Kidney glomerular epithelial cell (primary cell): ENCODE data around the gene TK2.
"Not testable (repeated sequence)": the region's sequence is repeated elsewhere in the genome, so short reads cannot be mapped to it uniquely, and the experiment has no call there.

Experiments used
- DNase-seq: peaks from one replicate; lab custom pipeline; 2025; lab: John Stamatoyannopoulos, UW

Gene TK2

DNA sequence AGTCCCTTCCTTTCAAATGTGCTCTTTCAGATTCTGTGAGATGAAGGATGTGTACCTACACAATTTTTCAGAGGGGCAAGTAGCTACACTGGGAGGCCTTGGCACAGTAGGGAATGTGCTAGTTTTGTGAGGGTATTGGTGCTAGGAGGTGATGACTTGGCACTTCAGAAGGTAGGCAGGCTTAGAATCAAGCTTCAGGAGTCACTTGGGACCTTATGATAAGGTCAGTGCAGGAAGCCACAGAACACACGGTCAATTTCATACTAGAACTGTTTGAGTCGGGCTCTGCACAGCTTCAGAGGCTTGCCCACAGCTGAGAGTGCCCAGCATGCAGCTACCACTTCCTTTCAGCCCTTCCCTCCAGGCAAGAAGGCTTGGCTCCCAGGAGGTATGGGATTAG, 22.4 kb upstream of the TK2 start:
- DNase-seq = no peak

DNA sequence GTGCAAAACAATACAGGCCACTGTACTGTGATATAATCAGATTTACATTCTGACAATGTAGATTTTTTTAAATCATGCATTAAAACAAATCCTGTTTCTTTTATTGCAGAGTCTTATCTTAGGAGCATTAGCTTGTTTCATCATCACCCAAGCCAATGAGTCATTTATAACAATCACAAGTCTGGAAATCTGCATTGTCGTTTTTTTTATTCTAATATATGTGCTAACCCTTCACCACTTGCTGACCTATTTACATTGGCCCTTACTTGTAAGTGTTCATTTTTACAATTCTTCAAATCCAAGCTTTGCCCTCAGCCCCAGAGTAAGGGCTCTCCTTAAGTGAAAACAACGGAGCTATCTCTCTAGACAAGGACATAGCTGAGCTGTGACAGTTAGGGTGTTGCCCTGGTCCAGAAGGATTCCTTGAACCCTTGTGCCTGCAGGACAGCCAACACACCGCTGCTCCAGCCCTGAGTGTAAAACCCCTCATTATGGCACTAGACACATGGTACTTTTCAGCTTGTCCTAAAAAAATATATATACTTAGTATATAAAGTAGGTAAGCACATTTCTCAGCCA, 20.0 kb upstream of the TK2 start:
- no peak for DNase-seq

DNA sequence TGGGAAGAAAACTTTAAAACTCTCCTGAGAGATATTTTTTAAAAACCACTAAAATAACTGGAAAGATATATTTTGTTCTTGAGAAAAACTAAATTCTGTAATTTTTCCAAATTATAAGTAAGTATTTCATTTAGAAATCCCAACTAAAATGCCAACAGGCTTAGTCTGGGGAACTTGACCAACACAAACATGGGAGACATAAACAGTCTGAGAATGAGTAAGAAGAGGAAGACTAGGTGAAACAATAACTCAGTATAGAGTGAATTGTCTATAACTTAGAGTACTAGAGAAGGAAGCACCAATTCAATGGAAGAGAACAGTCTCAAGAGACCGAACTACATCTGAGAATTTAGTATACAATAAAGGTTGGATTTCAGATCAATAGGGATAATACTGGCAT, 19.2 kb upstream of the TK2 start:
- peak; percentile 29 for DNase-seq

DNA sequence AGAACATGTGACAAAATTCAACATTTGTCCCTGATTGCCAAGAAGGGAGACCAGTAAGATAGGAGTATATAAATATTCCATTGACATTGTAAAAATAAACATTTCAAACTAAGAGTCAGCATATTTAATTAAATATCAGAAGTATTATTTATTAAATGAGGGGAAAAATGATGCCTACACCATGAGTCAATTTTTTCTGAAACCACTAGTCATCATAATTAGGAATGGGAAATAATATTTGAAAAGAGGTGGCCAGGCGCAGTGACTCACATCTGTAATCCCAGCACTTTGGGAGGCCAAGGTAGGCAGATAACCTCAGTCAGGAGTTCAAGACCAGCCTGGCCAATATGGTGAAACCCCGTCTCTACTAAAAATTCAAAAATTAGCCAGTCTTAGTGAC, 18.4 kb upstream of the TK2 start:
- no peak for DNase-seq

DNA sequence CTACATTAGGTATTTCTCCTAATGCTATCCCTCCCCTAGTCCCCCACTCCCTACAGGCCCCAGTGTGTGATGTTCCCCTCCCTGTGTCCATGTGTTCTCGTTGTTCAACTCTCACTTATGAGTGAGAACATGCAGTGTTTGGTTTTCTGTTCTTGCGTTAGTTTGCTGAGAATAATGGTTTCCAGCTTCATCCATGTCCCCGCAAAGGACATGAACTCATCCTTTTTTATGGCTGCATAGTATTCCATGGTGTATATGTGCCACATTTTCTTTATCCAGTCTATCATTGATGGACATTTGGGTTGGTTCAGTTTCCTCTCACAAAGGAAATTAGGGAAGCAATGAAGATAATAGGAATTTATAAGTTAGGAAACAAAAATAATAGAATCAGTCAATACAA, 17.3 kb upstream of the TK2 start:
- not testable (repeated sequence) for DNase-seq

DNA sequence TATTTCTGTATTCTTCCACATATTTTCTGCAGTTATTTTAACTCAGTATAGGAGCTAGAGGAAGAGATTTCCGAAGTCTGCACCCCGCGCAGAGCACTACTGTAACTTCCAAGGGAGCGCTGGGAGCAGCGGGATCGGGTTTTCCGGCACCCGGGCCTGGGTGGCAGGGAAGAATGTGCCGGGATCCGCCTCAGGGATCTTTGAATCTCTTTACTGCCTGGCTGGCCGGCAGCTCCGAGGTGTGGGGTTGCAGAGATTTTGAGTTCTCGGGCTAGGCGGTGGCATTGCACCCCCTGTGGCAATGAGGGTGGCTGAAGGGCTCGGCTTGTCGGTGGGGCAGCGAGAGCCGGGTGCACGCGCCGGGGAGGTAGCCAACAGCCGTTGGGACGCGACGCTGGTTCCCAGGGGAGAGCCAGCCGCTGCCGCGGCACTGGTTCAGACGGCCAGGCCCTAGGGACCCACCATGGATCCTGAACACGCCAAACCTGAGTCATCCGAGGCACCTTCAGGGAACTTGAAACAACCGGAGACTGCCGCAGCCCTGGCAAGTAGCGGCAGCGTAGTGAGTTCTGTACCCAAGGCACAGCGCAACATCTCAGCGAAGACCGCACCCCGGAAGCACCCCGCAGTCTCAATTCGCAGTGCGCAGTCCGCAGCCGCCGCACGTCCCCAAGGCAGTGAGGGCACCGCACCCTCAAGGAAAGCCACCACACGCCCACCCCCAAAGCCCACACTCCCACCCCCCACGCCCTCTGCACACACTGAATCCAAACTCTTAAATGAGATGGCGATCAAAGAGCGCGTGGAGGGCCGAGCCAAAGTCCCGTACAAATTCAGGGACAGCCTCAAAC, 16.4 kb upstream of the TK2 start, which contains the start of gene CMTM1:
TSS of gene CMTM1 (plus strand) at position 389 of the 851 bp plus-strand sequence. CDS start at position 464, 75 bp downstream.
- DNase-seq = no peak

DNA sequence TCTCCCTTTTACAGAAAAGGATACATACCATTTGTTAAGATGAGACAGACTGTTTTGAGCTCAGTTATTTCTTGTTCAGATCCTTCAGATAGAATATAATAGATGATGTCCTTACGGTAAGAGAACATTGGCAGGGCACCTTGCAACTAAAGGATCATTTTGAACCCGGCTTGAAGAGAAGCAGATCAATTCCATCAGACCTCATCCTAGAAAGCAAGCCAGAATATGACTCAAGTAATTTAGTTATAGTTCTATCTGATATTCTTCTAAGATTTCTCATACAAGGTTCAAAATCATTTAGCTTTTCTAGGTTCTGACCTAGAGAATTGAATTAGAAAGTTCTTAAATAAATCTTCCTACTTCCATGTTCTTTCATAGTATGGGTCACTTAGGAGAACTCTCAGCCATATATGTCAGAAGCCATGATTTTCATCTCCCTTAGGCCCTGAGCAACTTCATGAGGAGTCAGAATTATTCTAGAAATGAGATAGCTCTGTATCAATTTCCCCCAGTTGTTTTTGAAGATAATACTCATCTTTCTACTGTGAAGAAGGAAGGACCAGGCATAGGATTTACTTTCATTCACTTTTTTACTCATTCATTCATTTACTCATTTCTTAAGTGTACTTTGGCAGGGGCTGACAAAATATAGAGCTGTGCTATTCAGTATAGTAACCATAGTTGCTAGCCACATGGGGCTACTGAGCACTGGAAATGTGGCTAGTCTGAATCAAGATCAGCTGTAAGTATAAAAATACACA, 13.8 kb upstream of the TK2 start:
- no peak for DNase-seq

DNA sequence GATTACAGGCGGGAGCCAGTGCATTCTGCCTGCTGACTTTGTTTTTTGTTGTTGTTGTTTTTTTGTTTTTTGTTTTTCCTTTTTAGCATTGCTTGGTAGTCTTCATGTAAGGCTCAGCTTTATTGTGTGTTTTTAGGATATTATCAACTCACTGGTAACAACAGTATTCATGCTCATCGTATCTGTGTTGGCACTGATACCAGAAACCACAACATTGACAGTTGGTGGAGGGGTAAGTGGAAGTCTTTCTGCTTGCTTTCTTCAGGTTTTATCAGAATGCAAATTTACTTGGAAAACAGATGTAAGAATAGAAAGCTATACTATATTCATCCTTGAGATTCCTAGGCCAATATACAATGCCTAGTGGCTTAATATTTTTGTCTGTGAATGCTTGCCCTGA, 13.1 kb upstream of the TK2 start:
- no peak for DNase-seq

DNA sequence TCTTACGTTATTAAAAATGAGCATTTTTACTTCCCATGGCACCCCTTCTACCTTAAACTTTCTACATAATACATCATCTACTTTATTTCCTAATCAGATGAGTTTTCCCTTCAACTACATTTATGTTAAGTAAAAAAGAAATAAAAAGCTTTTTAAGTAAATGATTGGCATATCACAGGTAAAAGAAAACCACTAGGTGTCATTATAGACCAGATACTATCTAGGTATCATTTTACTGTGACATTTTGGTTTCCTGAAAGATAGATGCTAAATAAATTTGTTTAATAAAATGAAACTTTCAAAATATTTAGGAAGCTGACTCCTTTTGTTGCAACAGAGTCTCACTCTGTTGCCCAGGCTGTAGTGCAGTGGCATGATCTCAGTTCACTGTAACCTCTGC, 12.5 kb upstream of the TK2 start:
- DNase-seq = no peak

DNA sequence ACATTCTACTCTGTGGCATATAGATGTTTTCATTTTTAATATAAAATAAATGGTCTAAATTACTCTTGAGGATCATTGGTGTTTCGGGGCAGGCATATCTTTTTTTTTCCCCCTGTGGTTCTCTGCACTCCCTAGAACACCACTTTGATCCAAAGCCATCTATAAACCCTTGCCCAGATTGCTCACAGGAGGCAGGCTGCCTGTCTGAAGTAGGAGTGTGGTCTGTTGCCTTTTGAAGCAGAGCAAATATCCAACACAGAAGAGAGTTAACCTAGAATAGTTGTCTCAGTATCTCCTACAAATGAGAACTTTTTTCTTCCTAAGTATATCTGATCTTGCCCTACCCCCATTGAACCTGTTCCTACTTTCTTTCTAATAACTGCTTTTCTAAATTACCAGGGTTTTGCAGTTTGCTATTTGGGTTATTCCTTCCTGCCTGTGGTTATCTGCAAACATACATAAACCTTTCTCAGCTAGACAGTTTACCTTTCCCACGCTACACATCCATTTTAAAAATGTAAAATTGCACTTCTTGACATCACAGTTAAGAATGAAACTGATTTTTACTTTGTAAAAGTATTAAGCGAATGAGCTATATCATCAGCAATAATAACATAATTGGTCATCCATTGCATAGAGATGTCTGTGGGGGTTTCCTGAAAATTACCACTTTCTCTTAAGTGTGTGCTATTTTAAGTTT, 11.6 kb upstream of the TK2 start:
- DNase-seq = no peak

DNA sequence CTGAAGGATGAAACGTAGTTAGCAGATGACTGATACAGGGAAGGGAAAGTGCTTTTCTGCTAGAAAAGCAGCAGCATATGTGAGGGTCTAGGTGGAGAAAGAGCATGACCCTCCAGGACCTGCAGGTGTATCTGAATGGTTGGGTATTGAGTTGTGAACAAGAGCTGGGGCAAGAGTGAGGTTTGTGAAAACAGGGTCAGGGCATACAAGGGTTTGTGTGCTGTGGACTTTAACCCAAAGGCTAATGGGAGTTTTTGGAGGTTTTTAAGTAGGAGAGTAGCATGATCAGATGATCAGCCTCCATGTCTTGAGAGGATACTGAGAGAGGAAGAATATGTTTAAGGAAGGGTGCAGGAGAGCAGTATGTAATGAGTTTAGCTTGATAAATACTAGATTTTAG, 10.2 kb upstream of the TK2 start:
- DNase-seq = no peak

DNA sequence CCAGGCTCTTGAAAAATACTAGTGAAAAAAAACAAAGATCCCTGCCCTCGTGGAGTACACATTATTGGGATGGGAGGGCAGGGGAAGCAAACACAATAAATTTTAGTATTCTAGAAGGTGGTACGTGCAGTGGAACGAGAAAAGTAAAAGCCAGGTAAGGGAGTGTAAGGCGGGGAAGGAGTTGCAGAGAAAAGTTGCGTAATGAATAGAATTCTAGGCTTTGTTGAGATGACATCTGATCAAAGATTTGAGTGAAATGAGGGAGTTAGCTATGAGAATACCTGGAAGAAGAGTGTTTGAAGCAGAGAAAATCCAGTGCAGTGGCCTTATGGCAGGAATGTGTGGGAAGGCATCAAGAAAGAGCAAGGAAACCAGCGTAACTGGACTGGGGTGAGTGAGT, 4.6 kb upstream of the TK2 start:
- DNase-seq = no peak

DNA sequence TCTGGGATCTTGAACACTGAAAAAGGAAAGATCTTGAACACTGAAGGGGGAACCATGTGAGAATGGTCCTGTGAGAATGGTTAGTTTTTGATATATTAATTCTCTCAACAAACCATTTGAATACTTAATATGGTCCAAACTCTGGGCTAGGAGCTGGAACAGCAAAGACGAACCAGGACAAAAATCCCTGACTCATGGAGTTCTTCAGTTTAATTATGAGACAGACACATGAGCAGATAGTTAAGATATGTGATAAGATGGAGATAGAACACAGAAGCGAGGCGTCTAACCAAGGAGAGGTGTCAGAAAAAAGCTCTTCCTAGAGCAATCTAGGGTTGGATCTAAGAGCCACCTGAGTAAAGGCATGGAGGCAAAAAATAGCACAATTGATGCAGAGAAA, 4.1 kb upstream of the TK2 start:
- DNase-seq = no peak

DNA sequence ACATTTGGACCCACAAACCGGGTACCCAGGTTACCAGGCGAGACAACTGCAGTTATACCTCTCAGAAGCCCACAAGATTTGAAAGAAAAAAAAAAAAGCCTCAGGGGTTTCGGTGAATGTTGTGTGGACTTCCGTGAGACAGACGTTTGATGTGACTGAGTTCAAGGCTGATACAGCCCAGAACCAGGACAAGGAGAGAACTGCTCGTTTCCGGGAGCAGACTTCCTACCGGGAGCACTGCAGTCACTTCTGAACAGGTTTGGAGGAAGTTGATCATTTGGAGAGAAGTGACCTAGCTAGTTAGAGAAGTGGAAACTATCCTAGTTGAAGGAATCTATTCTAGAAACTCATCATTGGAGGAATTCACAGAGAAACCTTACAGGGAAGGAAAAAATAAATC, 3.3 kb upstream of the TK2 start:
- no peak for DNase-seq

DNA sequence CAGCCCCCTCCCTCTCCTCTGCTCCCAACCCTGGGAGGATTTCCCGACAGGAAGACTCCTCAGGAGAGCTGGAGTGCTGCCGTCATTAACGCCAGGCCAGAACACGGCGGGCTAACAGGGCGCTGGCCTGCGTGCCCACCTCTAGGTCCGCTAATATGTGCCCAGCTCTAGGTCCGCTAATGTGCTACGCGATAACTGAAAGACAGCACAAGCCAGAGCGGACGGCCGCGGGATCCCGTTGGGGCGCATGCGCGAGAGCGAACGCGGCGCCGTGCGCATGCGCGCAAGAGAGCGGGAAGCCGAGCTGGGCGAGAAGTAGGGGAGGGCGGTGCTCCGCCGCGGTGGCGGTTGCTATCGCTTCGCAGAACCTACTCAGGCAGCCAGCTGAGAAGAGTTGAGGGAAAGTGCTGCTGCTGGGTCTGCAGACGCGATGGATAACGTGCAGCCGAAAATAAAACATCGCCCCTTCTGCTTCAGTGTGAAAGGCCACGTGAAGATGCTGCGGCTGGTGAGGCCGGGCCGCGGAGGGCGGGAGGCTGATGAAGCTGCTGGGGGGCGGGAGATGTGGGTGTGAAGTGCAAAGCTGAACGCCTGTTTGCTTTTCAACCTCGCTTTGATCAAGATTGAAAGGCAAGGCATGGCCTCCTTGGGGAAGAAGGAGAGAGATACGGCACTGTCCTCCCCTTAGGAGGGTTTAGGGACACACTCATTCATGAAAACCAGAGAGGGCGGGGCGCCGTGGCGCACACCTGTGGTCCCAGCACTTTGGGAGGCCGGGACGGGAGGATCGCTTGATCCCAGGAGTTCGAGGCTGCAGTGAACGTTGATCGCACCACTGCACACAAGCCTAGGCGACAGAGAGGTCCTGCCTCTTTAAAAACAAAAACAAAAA, 2.6 kb upstream of the TK2 start, which contains the start of gene CKLF:
TSS of gene CKLF (plus strand) at position 291 of the 892 bp plus-strand sequence. CDS start at position 431, 140 bp downstream.
- DNase-seq = peak; percentile 83

DNA sequence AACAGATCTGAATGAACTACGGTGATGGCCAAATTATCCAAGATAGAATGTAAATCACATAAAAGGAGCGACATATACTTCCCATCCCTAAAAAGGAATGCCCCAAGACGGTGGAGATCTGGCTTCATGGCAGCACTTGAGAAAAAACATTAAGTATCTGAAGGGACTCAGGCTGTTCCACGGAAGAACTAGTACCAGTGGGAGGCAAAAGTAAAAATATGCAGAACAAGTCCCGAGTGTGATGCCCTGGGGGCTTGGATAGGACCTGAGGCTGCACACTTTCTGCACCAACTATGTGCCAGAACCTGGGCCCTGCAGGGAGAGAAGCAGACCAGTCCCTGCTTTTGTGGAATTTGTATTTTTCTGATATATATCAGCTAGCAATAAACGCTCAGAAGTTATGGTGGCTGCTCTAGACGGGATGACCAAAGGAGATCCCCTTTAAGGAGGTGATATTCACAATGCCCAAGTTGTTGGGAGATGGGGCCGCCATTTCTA, 1.9 kb upstream of the TK2 start:
- no peak for DNase-seq

DNA sequence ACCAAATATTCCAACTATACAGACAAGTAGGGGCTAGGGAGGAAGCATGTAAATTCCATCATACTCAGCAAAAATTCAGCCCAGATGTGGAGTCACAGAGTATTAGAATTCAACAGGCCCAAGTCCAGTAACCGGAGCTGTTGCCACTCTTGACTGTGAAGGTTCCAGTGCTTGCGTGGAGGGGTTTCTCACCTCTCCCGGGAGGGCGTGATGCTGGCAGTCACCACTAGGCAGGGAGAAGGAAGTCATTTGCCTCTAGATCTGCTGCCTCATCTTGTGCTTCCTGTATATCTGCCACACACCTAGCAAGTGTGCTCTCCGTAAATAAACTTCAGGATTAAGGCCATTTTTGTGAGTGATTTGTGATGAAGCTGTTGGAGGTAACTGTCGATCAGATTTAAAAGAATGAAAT, 1.4 kb upstream of the TK2 start:
- no peak for DNase-seq

DNA sequence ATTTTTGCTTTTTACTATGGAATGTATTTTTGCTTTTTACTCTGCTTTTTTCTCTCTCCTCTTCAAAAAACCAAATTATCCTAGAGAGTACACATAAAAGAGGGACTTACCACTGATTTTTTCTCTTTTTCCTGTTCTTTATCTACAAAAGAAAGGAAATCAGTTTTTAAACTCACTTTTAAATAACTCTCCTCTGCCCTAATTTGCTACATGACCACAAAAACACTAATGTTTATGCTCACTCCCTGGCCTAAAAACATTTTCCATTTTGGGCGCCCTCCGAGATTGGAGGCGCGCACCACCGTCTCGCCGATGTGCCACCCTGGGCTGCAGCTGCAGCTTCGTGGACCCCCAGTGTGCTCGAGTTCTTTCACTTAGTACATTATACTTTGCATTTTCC, 1.1 kb downstream of the TK2 start:
- DNase-seq = no peak

DNA sequence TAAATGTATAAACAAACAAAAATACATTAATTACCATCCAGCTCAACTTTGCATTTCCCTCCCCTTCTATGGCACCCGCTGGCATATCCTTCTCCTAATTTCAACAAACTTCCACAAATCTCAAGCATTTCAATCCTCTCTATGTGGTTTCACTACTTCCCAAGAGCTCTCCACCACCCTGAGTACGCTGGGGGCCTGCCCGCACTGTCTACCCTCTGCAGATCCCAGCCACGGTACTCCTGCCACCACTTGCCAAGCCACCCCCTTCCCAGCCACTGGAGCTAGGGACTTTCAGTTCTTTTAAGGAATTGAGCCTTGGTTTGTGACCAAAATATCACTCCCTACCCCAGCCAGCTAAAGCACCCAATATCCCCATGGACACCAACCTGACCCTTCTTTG, 1.9 kb downstream of the TK2 start:
- no peak for DNase-seq

DNA sequence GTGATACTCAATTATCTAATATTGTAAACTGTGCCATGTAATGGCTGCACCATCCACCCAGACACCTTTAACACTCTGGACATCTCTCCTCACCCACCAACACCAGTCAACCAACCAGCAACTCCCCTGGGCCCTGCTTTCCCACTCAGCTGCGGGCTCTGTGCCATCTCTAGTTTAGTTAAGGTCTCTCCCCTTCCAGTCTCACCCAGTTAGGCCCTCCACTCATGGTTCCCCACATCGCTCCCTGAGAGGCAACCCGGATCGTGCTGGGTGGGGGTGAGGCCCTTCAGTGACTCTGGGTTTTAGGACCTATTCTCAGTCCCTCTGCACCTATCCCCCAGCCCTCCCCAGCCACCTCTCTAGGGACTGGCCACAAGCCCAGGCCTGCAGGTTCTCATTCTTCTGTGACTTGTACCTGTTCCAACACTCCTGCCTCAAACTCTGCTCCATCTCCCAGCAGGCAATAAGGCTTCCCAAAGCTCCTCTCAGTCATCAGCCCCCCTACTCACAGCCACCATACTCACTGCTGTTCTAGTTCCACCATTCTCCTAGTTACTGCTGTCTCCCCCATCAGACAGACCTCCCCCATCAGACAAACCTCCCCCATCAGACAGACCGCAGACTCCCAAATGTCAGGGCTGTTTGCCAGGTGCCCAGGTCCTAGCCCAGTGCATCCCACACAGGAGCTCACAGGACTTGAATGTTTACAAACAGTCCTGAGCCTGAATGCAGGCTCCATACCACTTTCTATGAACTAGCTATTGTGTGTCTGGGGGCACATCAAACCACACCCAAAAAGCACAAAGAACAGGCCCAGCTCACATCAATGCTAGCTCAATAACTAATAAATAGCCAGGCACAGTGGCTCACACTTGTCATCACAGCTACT, 2.6 kb downstream of the TK2 start:
- no peak for DNase-seq
